ENCODE results near the gene HSPA1B. TPM values are rescaled to one million over a fixed set of nuclear protein-coding genes. Genes with fewer than 3 reads are reported as not detected.

Gene HSPA1B
- total and polyA plus RNA-seq, 2 donors (not counting 1 experiment from before 2014, with no cell fraction given) = 35.5 to 115 TPM

DNA sequence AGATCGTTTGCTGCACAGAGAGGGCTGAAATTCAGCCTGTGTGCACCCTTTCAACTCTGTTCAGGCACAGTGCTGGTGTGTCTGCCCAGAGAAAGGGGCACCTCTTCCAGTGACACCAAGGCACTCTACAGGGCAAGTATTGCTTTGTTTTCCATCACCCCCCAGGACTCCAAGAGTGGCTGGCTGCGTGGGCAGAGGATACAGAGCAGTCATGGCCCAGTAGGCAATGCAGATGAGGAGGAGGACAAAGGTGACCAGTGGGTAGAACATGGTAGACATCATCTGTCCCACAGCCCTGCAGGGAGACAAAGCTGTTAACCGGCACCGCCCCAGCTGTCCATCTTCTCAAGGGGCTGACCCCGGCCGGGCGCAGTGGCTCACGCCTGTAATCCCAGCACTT lies 41.8 kb downstream of the HSPA1B start:
- Histone ChIP-seq H3K27me3 (ENCODE audit: control insufficient read depth, insufficient read depth, low read length) (no peaks in the 10 kb centered on the region), H3K27ac (ENCODE audit: insufficient read depth, low read length) (no peak overlapping the region), H2AFZ (ENCODE audit: low read length) (no peak overlapping the region), H4K20me1 (ENCODE audit: control insufficient read depth, extremely low read depth, insufficient read depth, low read length) (no peaks in the 10 kb centered on the region), H3K4me1 (ENCODE audit: control insufficient read depth, extremely low read depth, insufficient read depth, low read length) (no peaks in the 10 kb centered on the region), H3K4me3 (replicated peaks in 1 of 4; ENCODE audit: control extremely low read depth in 1 of 4, insufficient read depth in 1 of 4, low read depth in 3 of 4, low read length in 4 of 4) (no peak overlapping the region), H3K4me2 (ENCODE audit: extremely low read depth, insufficient read depth, low read length) (no peak overlapping the region), H3K36me3 (ENCODE audit: control insufficient read depth, insufficient read depth, low read length) (no peaks in the 10 kb centered on the region), H3K9ac (ENCODE audit: insufficient read depth, low read length) (no peak overlapping the region), H3K9me3 (ENCODE audit: control insufficient read depth, insufficient read depth, low read depth, low read length) (no peaks in the 10 kb centered on the region), H3K79me2 (ENCODE audit: control insufficient read depth, insufficient read depth, low read length) (no peaks in the 10 kb centered on the region)
- DNase-seq (ENCODE audit: low read depth in 2 of 2) = no peak
- no peak for TF ChIP-seq EZH2 (IDR thresholded peaks at IDR 0.05; ENCODE audit: low read length, missing control alignments)
- TF ChIP-seq CTCF (conservative IDR thresholded peaks at IDR 0.05 in 1 of 2, IDR thresholded peaks at IDR 0.05 in 1 of 2; ENCODE audit: low read depth in 1 of 2, low read length in 2 of 2) = no peak

DNA sequence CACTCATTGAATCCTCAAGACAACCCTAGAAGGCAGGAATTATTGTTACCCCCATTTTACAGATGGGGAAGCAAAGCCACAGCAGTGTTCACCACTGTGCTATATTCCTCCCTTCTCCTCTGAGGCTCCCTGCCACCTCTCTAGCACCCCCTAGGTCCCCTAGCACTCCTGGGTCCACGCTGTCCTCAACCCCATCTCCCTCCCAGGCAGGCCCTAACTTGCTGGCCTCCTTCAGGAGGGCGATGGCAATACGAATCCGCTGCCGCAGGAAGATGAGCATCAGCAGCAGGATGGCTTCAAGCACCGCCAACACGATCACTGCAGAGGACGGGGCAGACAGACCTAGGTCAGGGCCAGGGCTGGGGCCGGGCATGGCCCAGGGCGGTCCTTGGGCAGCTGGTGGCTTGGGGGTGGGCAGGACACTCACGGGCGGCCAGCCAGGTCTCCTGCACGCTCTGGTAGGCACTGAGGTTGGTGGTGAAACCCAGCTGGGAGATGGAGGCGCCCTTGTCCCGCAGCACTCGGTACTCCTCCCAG lies 42.9 kb downstream of the HSPA1B start:
- H4K20me1 ChIP-seq (ENCODE audit: control insufficient read depth, extremely low read depth, insufficient read depth, low read length) = no peaks in the 10 kb centered on the region
- H3K36me3 ChIP-seq (ENCODE audit: control insufficient read depth, insufficient read depth, low read length) = no peaks in the 10 kb centered on the region
- no peaks in the 10 kb centered on the region for H3K27me3 ChIP-seq (ENCODE audit: control insufficient read depth, insufficient read depth, low read length)
- H3K4me2 ChIP-seq (ENCODE audit: extremely low read depth, insufficient read depth, low read length) = no peak overlapping the region
- no peak overlapping the region for H3K27ac ChIP-seq (ENCODE audit: insufficient read depth, low read length)
- H3K4me1 ChIP-seq (ENCODE audit: control insufficient read depth, extremely low read depth, insufficient read depth, low read length) = no peaks in the 10 kb centered on the region
- H2AFZ ChIP-seq (ENCODE audit: low read length) = no peak overlapping the region
- H3K79me2 ChIP-seq (ENCODE audit: control insufficient read depth, insufficient read depth, low read length) = no peaks in the 10 kb centered on the region
- TF ChIP-seq CTCF (conservative IDR thresholded peaks at IDR 0.05 in 1 of 2, IDR thresholded peaks at IDR 0.05 in 1 of 2; ENCODE audit: low read depth in 1 of 2, low read length in 2 of 2) = peak in 1 of 2 donors; percentile 1
- TF ChIP-seq EZH2 (IDR thresholded peaks at IDR 0.05; ENCODE audit: low read length, missing control alignments) = no peak
- H3K4me3 ChIP-seq (replicated peaks in 1 of 4; ENCODE audit: control extremely low read depth in 1 of 4, insufficient read depth in 1 of 4, low read depth in 3 of 4, low read length in 4 of 4) = no peak overlapping the region
- no peaks in the 10 kb centered on the region for H3K9me3 ChIP-seq (ENCODE audit: control insufficient read depth, insufficient read depth, low read depth, low read length)
- H3K9ac ChIP-seq (ENCODE audit: insufficient read depth, low read length) = no peak overlapping the region
- DNase-seq (ENCODE audit: low read depth in 2 of 2) = no peak

- Histone ChIP-seq H3K27ac (ENCODE audit: insufficient read depth, low read length) (no peak overlapping the region), H3K79me2 (ENCODE audit: control insufficient read depth, insufficient read depth, low read length) (no peaks in the 10 kb centered on the region), H3K36me3 (ENCODE audit: control insufficient read depth, insufficient read depth, low read length) (no peaks in the 10 kb centered on the region), H3K4me2 (ENCODE audit: extremely low read depth, insufficient read depth, low read length) (no peak overlapping the region), H2AFZ (ENCODE audit: low read length) (no peak overlapping the region), H3K4me1 (ENCODE audit: control insufficient read depth, extremely low read depth, insufficient read depth, low read length) (no peaks in the 10 kb centered on the region), H3K9me3 (ENCODE audit: control insufficient read depth, insufficient read depth, low read depth, low read length) (no peaks in the 10 kb centered on the region), H3K27me3 (ENCODE audit: control insufficient read depth, insufficient read depth, low read length) (no peaks in the 10 kb centered on the region), H4K20me1 (ENCODE audit: control insufficient read depth, extremely low read depth, insufficient read depth, low read length) (no peaks in the 10 kb centered on the region), H3K4me3 (replicated peaks in 1 of 4; ENCODE audit: control extremely low read depth in 1 of 4, insufficient read depth in 1 of 4, low read depth in 3 of 4, low read length in 4 of 4) (no peak overlapping the region), H3K9ac (ENCODE audit: insufficient read depth, low read length) (no peak overlapping the region)
- TF ChIP-seq CTCF (conservative IDR thresholded peaks at IDR 0.05 in 1 of 2, IDR thresholded peaks at IDR 0.05 in 1 of 2; ENCODE audit: low read depth in 1 of 2, low read length in 2 of 2) (no peak), EZH2 (IDR thresholded peaks at IDR 0.05; ENCODE audit: low read length, missing control alignments) (no peak)
- peak; percentile 20 to 36 for DNase-seq (ENCODE audit: low read depth in 2 of 2)
These were observed 43.6 kb downstream of the HSPA1B start for GRCh38 chr6:31871046-31871659.

All from fibroblast of lung (primary cell).